Right lobe of liver (tissue), 6 donors: Measurements from ENCODE around the gene PSPH. TPM values are rescaled to one million over a fixed set of nuclear protein-coding genes. Genes with fewer than 3 reads are reported as not detected.

ENCODE experiments used
- ATAC-seq, 4 donors: fragments of 200-7000 bp; cut with Tn5 transposase; one replicate each; pipeline ENCODE4 v1.9.1; 2020; ENCODE audit warnings: mild to moderate bottlenecking in 4 of 4, moderate library complexity in 4 of 4
- DNase-seq, 3 donors: peaks; one replicate each; pipeline ENCODE4 v3.0.0-alpha.2; 2020
- H3K27ac ChIP-seq, 3 donors: fragments of 200-600 bp; one replicate each; pipeline ENCODE4 v1.8.0; 2022
- H3K27me3 ChIP-seq, 2 donors: fragments of 200-600 bp; one replicate each; pipeline ENCODE4 v1.8.0; 2022
- H3K36me3 ChIP-seq, 4 donors: fragments of 200-600 bp; sonication (generic) in 1 of 4; one replicate each; pipeline versions ENCODE4 v1.5.1 to v1.8.0; 2017 to 2022; ENCODE audit warnings: control low read depth in 1 of 4
- H3K4me1 ChIP-seq, 4 donors: fragments of 200-600 bp; sonication (generic) in 1 of 4; one replicate each; pipeline versions ENCODE4 v1.5.1 to v1.8.0; 2017 to 2022; ENCODE audit warnings: control low read depth in 1 of 4
- H3K4me3 ChIP-seq, 3 donors: fragments of 200-600 bp; one replicate each; pipeline ENCODE4 v1.8.0; 2022
- H3K9me3 ChIP-seq, 4 donors: fragments of 200-600 bp; sonication (generic) in 1 of 4; one replicate each; pipeline versions ENCODE4 v1.5.1 to v1.8.0; 2017 to 2022; ENCODE audit warnings: control low read depth in 1 of 4
- CTCF ChIP-seq, 4 donors: fragments of 200-600 bp in 3 of 4; fragments of 450-650 bp in 1 of 4; IDR thresholded peaks; one replicate each; pipeline versions ENCODE4 v1.5.1 to v1.8.0; 2016 to 2022; ENCODE audit warnings: antibody characterized with exemption in 4 of 4, mild to moderate bottlenecking in 2 of 4
- POLR2A ChIP-seq: fragments of 450-650 bp; IDR thresholded peaks from one replicate; pipeline ENCODE4 v1.6.1; 2017; ENCODE audit warnings: antibody characterized with exemption, mild to moderate bottlenecking
- WGBS: methylation state at CpG from one replicate; pipeline ENCODE4 v1.1.6; 2018; ENCODE audit warnings: low coverage, low lambda C conversion rate; ENCODE audit not compliant: insufficient coverage; ENCODE audit errors: missing lambda C conversion rate; 5-methylcytosine and 5-hydroxymethylcytosine counted together
- intact Hi-C, 2 donors: fragments of 100-400 bp; cut with DNase I; formaldehyde crosslinking; loops; one replicate each; pipeline versions ENCODE4 v1.11.2 to v1.14.1; 2022
- total RNA-seq, 6 experiments: library from RNA; depleted of rRNA in 2 of 6; stranded (reverse); fragments of >200 nt in 2 of 6; fragmentation: NEBNext Ultra II Directional in 3 of 6; extraction: Animal tissue kit (Norgen Biotek cat#: 25700) in 3 of 6; gene quantifications; one replicate each; pipeline versions ENCODE4 v1.1.0 to v1.2.4, GENCODE V29; 2016 to 2023
- donor health status: DM: no; HTN: yes; CAD: no.
- donor health status: DM: no; HTN: no; CAD: no.
- donor health status: DM: no; HTN: no; CAD: no.
- donor health status: DM: no; HTN: yes; CAD: no.
- donor health status: DM: no; HTN: yes; CAD: no.

The PSPH gene
- total RNA-seq, 6 experiments from 2014 or later, result 5.3 to 32.2 (median 9.7) TPM

GRCh38 chr7:55975988-55976633 is 75.1 kb downstream of the PSPH start:
- Histone ChIP-seq H3K36me3 (peaks cover 0 to 15% (median 9%) of the 10 kb centered on the region in 4 donors), H3K4me1 (no peaks in the 10 kb centered on the region), H3K27ac (no peak overlapping the region), H3K4me3 (no peak overlapping the region), H3K9me3 (no peaks in the 10 kb centered on the region), H3K27me3 (no peaks in the 10 kb centered on the region)
- ATAC-seq, result no peak
- no peak for TF ChIP-seq CTCF (IDR thresholded peaks at IDR 0.05)
- TF ChIP-seq POLR2A, result no peak
- intact Hi-C loops, result no loop called here
- 72% methylated on average over 7 of the region's 7 CpGs for WGBS
- DNase-seq, result no peak

- TF ChIP-seq CTCF (IDR thresholded peaks at IDR 0.05) (no peak), POLR2A (no peak)
- no peaks in the 10 kb centered on the region for H3K4me1 ChIP-seq
- no peaks in the 10 kb centered on the region for H3K9me3 ChIP-seq
- ATAC-seq (no peak), DNase-seq (no peak)
- intact Hi-C loops, result no loop called here
- H3K27me3 ChIP-seq, result no peaks in the 10 kb centered on the region
- no peak overlapping the region for H3K27ac ChIP-seq
- H3K36me3 ChIP-seq, result peaks cover 0 to 7% (median 3%) of the 10 kb centered on the region in 4 donors
- no peak overlapping the region for H3K4me3 ChIP-seq
- WGBS, result 98% methylated on average over 5 of the region's 7 CpGs
These were observed 77.4 kb downstream of the PSPH start for GRCh38 chr7:55973747-55974250.

GRCh38 chr7:55970978-55971377 is 80.3 kb downstream of the PSPH start:
- TF ChIP-seq CTCF (IDR thresholded peaks at IDR 0.05), result no peak
- no peak for TF ChIP-seq POLR2A
- intact Hi-C loops, result no loop called here
- H3K36me3 ChIP-seq, result no peaks in the 10 kb centered on the region
- H3K27ac ChIP-seq, result no peak overlapping the region
- H3K27me3 ChIP-seq, result no peaks in the 10 kb centered on the region
- 78% methylated on average over 2 of the region's 8 CpGs for WGBS
- DNase-seq, result no peak
- no peak for ATAC-seq
- H3K9me3 ChIP-seq, result no peaks in the 10 kb centered on the region
- peaks cover 0 to 12% (median 2%) of the 10 kb centered on the region in 4 donors for H3K4me1 ChIP-seq
- H3K4me3 ChIP-seq, result no peak overlapping the region

GRCh38 chr7:55970561-55970960 is 80.7 kb downstream of the PSPH start:
- Histone ChIP-seq H3K36me3 (no peaks in the 10 kb centered on the region), H3K27ac (no peak overlapping the region), H3K4me1 (peaks cover 0 to 16% (median 3%) of the 10 kb centered on the region in 4 donors), H3K4me3 (no peak overlapping the region), H3K27me3 (no peaks in the 10 kb centered on the region), H3K9me3 (no peaks in the 10 kb centered on the region)
- WGBS, result 77% methylated on average over 7 of the region's 7 CpGs
- DNase-seq, result no peak
- no peak for ATAC-seq
- intact Hi-C loops, result no loop called here
- TF ChIP-seq POLR2A (no peak), CTCF (IDR thresholded peaks at IDR 0.05) (no peak)
